ENCODE measurements around the gene PIK3CA. TPM values are rescaled to one million over a fixed set of nuclear protein-coding genes. Genes with fewer than 3 reads are reported as not detected.

PIK3CA gene
- total RNA-seq, 1 donor from 2014 or later = 30.6 TPM

DNA sequence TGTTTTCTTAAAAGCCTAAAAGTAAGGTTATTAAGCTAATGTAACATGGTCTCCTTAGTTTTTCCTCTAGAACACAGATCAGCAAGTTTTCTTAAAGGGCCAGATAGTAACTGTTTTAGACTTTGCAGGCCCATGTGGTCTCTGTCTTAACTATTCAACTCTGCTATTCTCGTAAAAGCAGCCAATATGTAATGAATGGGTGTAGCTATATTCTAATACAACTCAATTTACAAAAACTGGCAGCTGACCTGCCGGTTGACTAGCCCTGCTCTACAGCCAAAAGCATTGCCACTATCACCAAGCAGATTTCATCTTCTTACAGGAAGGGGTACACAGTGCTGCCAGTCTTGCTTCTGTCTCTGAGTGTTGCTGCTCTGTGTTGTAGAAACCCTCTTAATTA is 75.4 kb downstream of the PIK3CA start:
- intact Hi-C loops (cut with DNase I) = no loop called here
- Histone ChIP-seq H3K9me3 (no peaks in the 10 kb centered on the region), H3K4me1 (no peaks in the 10 kb centered on the region), H3K27me3 (no peaks in the 10 kb centered on the region), H3K27ac (no peak overlapping the region), H3K36me3 (peaks cover 41% of the 10 kb centered on the region), H3K4me3 (no peak overlapping the region)
- DNase-seq (no peak), ATAC-seq (no peak)
- TF ChIP-seq, protein P1, sequence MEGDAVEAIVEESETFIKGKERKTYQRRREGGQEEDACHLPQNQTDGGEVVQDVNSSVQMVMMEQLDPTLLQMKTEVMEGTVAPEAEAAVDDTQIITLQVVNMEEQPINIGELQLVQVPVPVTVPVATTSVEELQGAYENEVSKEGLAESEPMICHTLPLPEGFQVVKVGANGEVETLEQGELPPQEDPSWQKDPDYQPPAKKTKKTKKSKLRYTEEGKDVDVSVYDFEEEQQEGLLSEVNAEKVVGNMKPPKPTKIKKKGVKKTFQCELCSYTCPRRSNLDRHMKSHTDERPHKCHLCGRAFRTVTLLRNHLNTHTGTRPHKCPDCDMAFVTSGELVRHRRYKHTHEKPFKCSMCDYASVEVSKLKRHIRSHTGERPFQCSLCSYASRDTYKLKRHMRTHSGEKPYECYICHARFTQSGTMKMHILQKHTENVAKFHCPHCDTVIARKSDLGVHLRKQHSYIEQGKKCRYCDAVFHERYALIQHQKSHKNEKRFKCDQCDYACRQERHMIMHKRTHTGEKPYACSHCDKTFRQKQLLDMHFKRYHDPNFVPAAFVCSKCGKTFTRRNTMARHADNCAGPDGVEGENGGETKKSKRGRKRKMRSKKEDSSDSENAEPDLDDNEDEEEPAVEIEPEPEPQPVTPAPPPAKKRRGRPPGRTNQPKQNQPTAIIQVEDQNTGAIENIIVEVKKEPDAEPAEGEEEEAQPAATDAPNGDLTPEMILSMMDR (IDR thresholded peaks at IDR 0.05) = no peak

DNA sequence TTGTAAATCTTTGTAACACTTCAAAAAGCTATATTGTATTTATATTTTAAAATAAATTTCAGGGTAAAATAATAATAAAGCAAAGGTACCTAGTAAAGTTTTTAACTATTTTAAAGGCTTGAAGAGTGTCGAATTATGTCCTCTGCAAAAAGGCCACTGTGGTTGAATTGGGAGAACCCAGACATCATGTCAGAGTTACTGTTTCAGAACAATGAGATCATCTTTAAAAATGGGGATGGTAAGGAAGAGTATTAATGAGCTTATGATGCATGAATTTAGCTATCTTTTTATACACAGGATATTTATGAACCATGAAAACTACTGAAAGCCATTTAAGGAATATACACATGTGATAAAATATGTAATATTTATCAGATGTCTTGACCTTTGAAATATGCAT is 76.4 kb downstream of the PIK3CA start:
- DNase-seq (no peak), ATAC-seq (no peak)
- H3K27ac ChIP-seq = no peak overlapping the region
- intact Hi-C loops (cut with DNase I) = no loop called here
- H3K4me3 ChIP-seq = no peak overlapping the region
- H3K9me3 ChIP-seq = no peaks in the 10 kb centered on the region
- H3K36me3 ChIP-seq = peaks cover 39% of the 10 kb centered on the region
- TF ChIP-seq, protein P1 (IDR thresholded peaks at IDR 0.05) = no peak
- no peaks in the 10 kb centered on the region for H3K4me1 ChIP-seq
- H3K27me3 ChIP-seq = no peaks in the 10 kb centered on the region

DNA sequence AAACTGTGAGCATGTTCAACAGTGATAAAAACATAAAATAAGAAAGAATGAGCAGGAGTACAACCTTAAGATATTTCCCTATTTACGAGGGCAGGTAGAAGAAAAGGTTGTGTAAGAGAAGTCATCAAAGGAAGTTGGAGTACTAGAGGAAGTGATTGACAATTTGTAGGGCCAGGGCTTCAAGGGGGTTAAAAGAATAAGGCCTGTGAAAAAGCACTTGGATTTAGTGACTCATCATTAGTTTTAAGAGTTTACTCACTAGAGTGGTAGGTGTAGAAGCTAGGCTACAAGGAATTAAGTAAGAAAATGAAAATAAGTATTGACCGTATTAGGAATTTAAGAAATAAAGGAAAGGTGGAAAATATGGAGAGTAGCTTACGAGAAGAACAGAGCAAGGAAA is 79.2 kb downstream of the PIK3CA start:
- Histone ChIP-seq H3K36me3 (peaks cover 38% of the 10 kb centered on the region), H3K4me1 (no peaks in the 10 kb centered on the region), H3K4me3 (no peak overlapping the region), H3K27ac (no peak overlapping the region), H3K27me3 (no peaks in the 10 kb centered on the region), H3K9me3 (no peaks in the 10 kb centered on the region)
- intact Hi-C loops (cut with DNase I) = no loop called here
- TF ChIP-seq, protein P1 (IDR thresholded peaks at IDR 0.05) = no peak
- DNase-seq = no peak
- peak; percentile 81 for ATAC-seq

DNA sequence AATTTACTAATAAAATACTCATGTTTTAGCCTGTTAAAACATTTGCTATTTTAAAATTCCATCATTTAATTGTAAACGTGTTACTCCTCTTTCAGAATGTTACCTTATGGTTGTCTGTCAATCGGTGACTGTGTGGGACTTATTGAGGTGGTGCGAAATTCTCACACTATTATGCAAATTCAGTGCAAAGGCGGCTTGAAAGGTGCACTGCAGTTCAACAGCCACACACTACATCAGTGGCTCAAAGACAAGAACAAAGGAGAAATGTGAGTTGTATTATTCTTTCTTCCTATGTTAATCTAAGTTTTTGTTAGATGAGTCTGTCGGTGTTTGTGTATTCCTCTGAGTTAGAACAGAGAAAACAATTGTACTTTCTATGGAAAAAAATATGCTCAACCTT is 81.0 kb downstream of the PIK3CA start:
- H3K36me3 ChIP-seq = peaks cover 43% of the 10 kb centered on the region

DNA sequence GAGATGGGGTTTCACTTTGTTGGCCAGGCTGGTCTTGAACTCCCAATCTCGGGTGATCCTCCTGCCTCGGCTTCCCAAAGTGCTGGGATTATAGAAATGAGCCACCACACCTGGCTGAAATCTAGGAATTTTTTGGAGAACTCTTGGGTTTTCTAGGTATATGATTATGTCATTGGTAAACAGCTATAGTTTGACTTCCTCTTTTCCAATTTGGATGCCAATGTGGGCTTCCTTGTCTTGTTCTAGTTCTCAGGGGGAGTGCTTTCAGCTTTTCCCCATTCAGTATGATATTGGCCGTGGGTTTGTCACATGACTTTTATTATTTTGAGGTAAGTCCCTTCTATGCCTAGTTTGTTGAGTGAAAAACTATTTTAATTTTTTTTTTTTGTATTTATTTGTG is 84.9 kb downstream of the PIK3CA start:
- Histone ChIP-seq H3K36me3 (peaks cover 40% of the 10 kb centered on the region), H3K27me3 (no peaks in the 10 kb centered on the region), H3K4me3 (no peak overlapping the region), H3K4me1 (no peaks in the 10 kb centered on the region), H3K9me3 (no peaks in the 10 kb centered on the region), H3K27ac (no peak overlapping the region)
- DNase-seq = no peak
- ATAC-seq = no peak
- TF ChIP-seq, protein P1 (IDR thresholded peaks at IDR 0.05) = no peak
- intact Hi-C loops (cut with DNase I) = no loop called here

More for the DNA sequence above, 81.0 kb downstream of the PIK3CA start:
- intact Hi-C loops (cut with DNase I) = no loop called here
- TF ChIP-seq, protein P1 (IDR thresholded peaks at IDR 0.05) = no peak
- ATAC-seq (no peak), DNase-seq (no peak)
- no peak overlapping the region for H3K27ac ChIP-seq
- H3K4me3 ChIP-seq = no peak overlapping the region
- H3K27me3 ChIP-seq = no peaks in the 10 kb centered on the region
- no peaks in the 10 kb centered on the region for H3K4me1 ChIP-seq
- H3K9me3 ChIP-seq = no peaks in the 10 kb centered on the region

DNA sequence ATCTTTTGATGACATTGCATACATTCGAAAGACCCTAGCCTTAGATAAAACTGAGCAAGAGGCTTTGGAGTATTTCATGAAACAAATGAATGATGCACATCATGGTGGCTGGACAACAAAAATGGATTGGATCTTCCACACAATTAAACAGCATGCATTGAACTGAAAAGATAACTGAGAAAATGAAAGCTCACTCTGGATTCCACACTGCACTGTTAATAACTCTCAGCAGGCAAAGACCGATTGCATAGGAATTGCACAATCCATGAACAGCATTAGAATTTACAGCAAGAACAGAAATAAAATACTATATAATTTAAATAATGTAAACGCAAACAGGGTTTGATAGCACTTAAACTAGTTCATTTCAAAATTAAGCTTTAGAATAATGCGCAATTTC is 86.0 kb downstream of the PIK3CA start:
- H3K27ac ChIP-seq = no peak overlapping the region
- H3K4me1 ChIP-seq = no peaks in the 10 kb centered on the region
- no peak overlapping the region for H3K4me3 ChIP-seq
- TF ChIP-seq, protein P1 (IDR thresholded peaks at IDR 0.05) = no peak
- H3K36me3 ChIP-seq = peaks cover 37% of the 10 kb centered on the region
- H3K9me3 ChIP-seq = no peaks in the 10 kb centered on the region
- ATAC-seq = no peak
- no peaks in the 10 kb centered on the region for H3K27me3 ChIP-seq
- no peak for DNase-seq
- intact Hi-C loops (cut with DNase I) = no loop called here
